Measurements from ENCODE around the gene LRRC61.

LRRC61 gene

GRCh38 chr7:150317748-150318444, 5.3 kb upstream of the LRRC61 start:
- TF ChIP-seq JUND (IDR thresholded peaks at IDR 0.05; ENCODE audit: low read depth): no peak
- no peak for DNase-seq (ENCODE audit: low read depth in 1 of 2, low spot score in 1 of 2)
- in situ Hi-C loops (cut with HindIII; ENCODE audit: low pct_unique_long_range_greater_than_20kb, low sequenced_read_pairs): no loop called here

GRCh38 chr7:150321788-150322113, 1.4 kb upstream of the LRRC61 start:
- DNase-seq (ENCODE audit: low read depth in 1 of 2, low spot score in 1 of 2): no peak
- in situ Hi-C loops (cut with HindIII; ENCODE audit: low pct_unique_long_range_greater_than_20kb, low sequenced_read_pairs): no loop called here
- no peak for TF ChIP-seq JUND (IDR thresholded peaks at IDR 0.05; ENCODE audit: low read depth)

GRCh38 chr7:150322114-150322832, 882 bp upstream of the LRRC61 start:
- in situ Hi-C loops (cut with HindIII; ENCODE audit: low pct_unique_long_range_greater_than_20kb, low sequenced_read_pairs): no loop called here
- TF ChIP-seq JUND (IDR thresholded peaks at IDR 0.05; ENCODE audit: low read depth): no peak
- DNase-seq (ENCODE audit: low read depth in 1 of 2, low spot score in 1 of 2): no peak

GRCh38 chr7:150323682-150324372, 672 bp downstream of the LRRC61 start:
- in situ Hi-C loops (cut with HindIII; ENCODE audit: low pct_unique_long_range_greater_than_20kb, low sequenced_read_pairs): no loop called here
- TF ChIP-seq JUND (IDR thresholded peaks at IDR 0.05; ENCODE audit: low read depth): no peak
- DNase-seq (ENCODE audit: low read depth in 1 of 2, low spot score in 1 of 2): no peak

GRCh38 chr7:150324373-150324961, 1.3 kb downstream of the LRRC61 start:
- no peak for DNase-seq (ENCODE audit: low read depth in 1 of 2, low spot score in 1 of 2)
- no peak for TF ChIP-seq JUND (IDR thresholded peaks at IDR 0.05; ENCODE audit: low read depth)
- in situ Hi-C loops (cut with HindIII; ENCODE audit: low pct_unique_long_range_greater_than_20kb, low sequenced_read_pairs): no loop called here

- in situ Hi-C loops (cut with HindIII; ENCODE audit: low pct_unique_long_range_greater_than_20kb, low sequenced_read_pairs): no loop called here
- TF ChIP-seq JUND (IDR thresholded peaks at IDR 0.05; ENCODE audit: low read depth): no peak
- DNase-seq (ENCODE audit: low read depth in 1 of 2, low spot score in 1 of 2): no peak
These were observed 2.0 kb downstream of the LRRC61 start for GRCh38 chr7:150325110-150325611.

- TF ChIP-seq JUND (IDR thresholded peaks at IDR 0.05; ENCODE audit: low read depth): no peak
- in situ Hi-C loops (cut with HindIII; ENCODE audit: low pct_unique_long_range_greater_than_20kb, low sequenced_read_pairs): no loop called here
- DNase-seq (ENCODE audit: low read depth in 1 of 2, low spot score in 1 of 2): no peak
These were observed 2.7 kb downstream of the LRRC61 start for GRCh38 chr7:150325901-150326300.

GRCh38 chr7:150326657-150327268, 3.6 kb downstream of the LRRC61 start:
- DNase-seq (ENCODE audit: low read depth in 1 of 2, low spot score in 1 of 2): no peak
- no peak for TF ChIP-seq JUND (IDR thresholded peaks at IDR 0.05; ENCODE audit: low read depth)
- in situ Hi-C loops (cut with HindIII; ENCODE audit: low pct_unique_long_range_greater_than_20kb, low sequenced_read_pairs): no loop called here

- TF ChIP-seq JUND (IDR thresholded peaks at IDR 0.05; ENCODE audit: low read depth): no peak
- in situ Hi-C loops (cut with HindIII; ENCODE audit: low pct_unique_long_range_greater_than_20kb, low sequenced_read_pairs): no loop called here
- DNase-seq (ENCODE audit: low read depth in 1 of 2, low spot score in 1 of 2): no peak
These were observed 4.2 kb downstream of the LRRC61 start for GRCh38 chr7:150327308-150327707.

- in situ Hi-C loops (cut with HindIII; ENCODE audit: low pct_unique_long_range_greater_than_20kb, low sequenced_read_pairs): no loop called here
- no peak for TF ChIP-seq JUND (IDR thresholded peaks at IDR 0.05; ENCODE audit: low read depth)
- DNase-seq (ENCODE audit: low read depth in 1 of 2, low spot score in 1 of 2): no peak
These were observed 6.4 kb downstream of the LRRC61 start for GRCh38 chr7:150329331-150330120.

GRCh38 chr7:150330211-150330885, 7.2 kb downstream of the LRRC61 start:
- TF ChIP-seq JUND (IDR thresholded peaks at IDR 0.05; ENCODE audit: low read depth): no peak
- DNase-seq (ENCODE audit: low read depth in 1 of 2, low spot score in 1 of 2): no peak
- in situ Hi-C loops (cut with HindIII; ENCODE audit: low pct_unique_long_range_greater_than_20kb, low sequenced_read_pairs): no loop called here
